HepG2 (cell line): ENCODE results near the gene ASXL1.

Experiments used
- DZIP1 ChIP-seq: sonication (generic); formaldehyde crosslinking; IDR thresholded peaks from 2 replicates; pipeline ENCODE4 v1.5.0; 2020; ENCODE audit warnings: mild to moderate bottlenecking, missing genetic modification reagents
- ELF1 ChIP-seq: sonication (generic); formaldehyde crosslinking; IDR thresholded peaks from 2 replicates; pipeline ENCODE4 v1.4.0; 2020; ENCODE audit warnings: missing genetic modification reagents
- ELF4 ChIP-seq: sonication (generic); formaldehyde crosslinking; IDR thresholded peaks from 2 replicates; pipeline ENCODE4 v1.5.0; 2020; ENCODE audit warnings: missing genetic modification reagents, mild to moderate bottlenecking, moderate library complexity, borderline replicate concordance
- FOXJ3 ChIP-seq: sonication (generic); formaldehyde crosslinking; IDR thresholded peaks from 2 replicates; pipeline ENCODE4 v1.4.0; 2020; ENCODE audit warnings: missing genetic modification reagents, mild to moderate bottlenecking, borderline replicate concordance
- GABPA ChIP-seq, 2 experiments: IDR thresholded peaks; 2 replicates each; pipeline ENCODE4 v1.6.1; 2011 to 2016; ENCODE audit warnings: low read depth in 2 of 2, low read length in 1 of 2, missing biosample characterization in 1 of 2, missing genetic modification characterization in 1 of 2
- HNF4G ChIP-seq, 2 experiments: sonication (generic) in 1 of 2; formaldehyde crosslinking in 1 of 2; IDR thresholded peaks; 2 replicates each; pipeline versions ENCODE4 v1.4.0 to v1.6.1; 2011 to 2020; ENCODE audit warnings: borderline replicate concordance in 2 of 2, low read depth in 2 of 2, mild to moderate bottlenecking in 2 of 2, low read length in 1 of 2, missing genetic modification reagents in 1 of 2, moderate library complexity in 1 of 2
- IRF2 ChIP-seq: IDR thresholded peaks from 2 replicates; pipeline ENCODE4 v1.6.1; 2018; ENCODE audit warnings: missing genetic modification reagents, missing compliant biosample characterization
- KDM5A ChIP-seq: fragments of 200-600 bp; sonication (generic); IDR thresholded peaks from 2 replicates; pipeline ENCODE4 v1.7.0; 2018; ENCODE audit warnings: antibody characterized with exemption, mild to moderate bottlenecking, low read length, borderline replicate concordance
- POLR2A ChIP-seq, 2 experiments: IDR thresholded peaks; 2 replicates each; pipeline ENCODE4 v1.6.1; 2011; ENCODE audit warnings: low read depth in 2 of 2, low read length in 2 of 2, mild to moderate bottlenecking in 1 of 2, moderate library complexity in 1 of 2; ENCODE audit not compliant: insufficient read depth in 1 of 2
- TEAD2 ChIP-seq: sonication (generic); formaldehyde crosslinking; IDR thresholded peaks from 2 replicates; pipeline ENCODE4 v1.9.0; 2021; ENCODE audit warnings: missing genetic modification reagents
- ZNF44 ChIP-seq: sonication (generic); formaldehyde crosslinking; IDR thresholded peaks from 2 replicates; pipeline ENCODE4 v1.5.1; 2020; ENCODE audit warnings: mild to moderate bottlenecking, missing genetic modification reagents
- ZNF549 ChIP-seq: sonication (generic); formaldehyde crosslinking; IDR thresholded peaks from 2 replicates; pipeline ENCODE4 v1.5.0; 2020; ENCODE audit warnings: missing genetic modification reagents
- ZNF678 ChIP-seq: sonication (generic); formaldehyde crosslinking; IDR thresholded peaks from 2 replicates; pipeline ENCODE4 v1.4.0; 2020; ENCODE audit warnings: mild to moderate bottlenecking, missing genetic modification reagents

DNA sequence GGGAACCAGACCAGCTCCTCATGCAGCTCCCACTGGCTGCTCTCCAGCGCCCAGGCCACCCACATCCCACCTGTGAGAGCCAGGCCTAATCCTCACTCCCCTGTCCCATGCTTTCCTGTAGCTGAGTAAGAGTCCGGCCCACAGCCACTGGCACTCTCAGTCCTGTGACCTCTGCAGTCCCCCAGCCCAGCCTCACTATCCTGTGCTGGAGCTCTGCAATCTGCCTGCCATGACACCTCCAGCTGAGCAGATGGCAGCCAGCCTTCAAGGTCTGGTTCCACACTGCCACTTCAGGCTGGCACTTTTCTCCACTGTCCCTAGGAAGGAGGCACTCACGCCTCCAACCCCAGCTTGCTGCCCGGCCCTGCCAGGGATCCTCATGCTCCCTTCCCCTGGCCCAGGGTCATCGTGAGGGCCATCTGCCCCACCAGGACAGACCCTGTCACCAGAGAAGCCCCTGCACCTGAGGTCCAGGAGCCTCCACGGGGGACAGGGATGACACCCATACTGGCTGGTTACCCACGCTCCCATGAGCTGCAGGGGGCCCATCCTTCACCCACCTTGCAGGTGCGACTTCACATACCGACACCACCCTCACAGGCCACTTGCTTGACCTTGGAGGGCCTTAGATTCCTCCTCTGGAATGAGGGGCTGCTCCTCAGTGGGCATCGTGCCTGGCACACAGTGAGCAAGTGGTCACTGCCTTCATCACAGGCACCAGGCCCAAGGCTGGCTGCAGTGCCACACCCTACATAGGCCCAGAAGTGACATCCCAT, 100.1 kb downstream of the ASXL1 start:
- TF ChIP-seq ZNF678 (CRISPR knock-in tag): no peak
- TF ChIP-seq GABPA (IDR thresholded peaks at IDR 0.05; ENCODE audit: low read depth, low read length): no peak
- no peak for TF ChIP-seq GABPA (CRISPR knock-in tag; IDR thresholded peaks at IDR 0.05; ENCODE audit: low read depth)
- TF ChIP-seq TEAD2 (CRISPR knock-in tag): no peak
- no peak for TF ChIP-seq ZNF549 (CRISPR knock-in tag)
- no peak for TF ChIP-seq ELF1
- no peak for TF ChIP-seq ELF4 (CRISPR knock-in tag)
- TF ChIP-seq DZIP1 (CRISPR knock-in tag): no peak
- TF ChIP-seq POLR2A (IDR thresholded peaks at IDR 0.05; ENCODE audit: insufficient read depth in 1 of 2, low read depth in 2 of 2, low read length in 2 of 2): no peak
- TF ChIP-seq KDM5A: no peak
- no peak for TF ChIP-seq ZNF44 (CRISPR knock-in tag)
- no peak for TF ChIP-seq HNF4G (IDR thresholded peaks at IDR 0.05; ENCODE audit: borderline replicate concordance, low read depth, low read length)
- TF ChIP-seq HNF4G (CRISPR knock-in tag; IDR thresholded peaks at IDR 0.05; ENCODE audit: borderline replicate concordance, low read depth): no peak
- TF ChIP-seq FOXJ3: no peak
- no peak for TF ChIP-seq IRF2 (CRISPR knock-in tag)
